Non-pigmented ciliary epithelial cell (primary cell): ENCODE measurements around the gene RBMY1B.
"Not testable (repeated sequence)": the region's sequence is repeated elsewhere in the genome, so short reads cannot be mapped to it uniquely, and the experiment has no call there.

Experiments
- DNase-seq: peaks from one replicate; pipeline ENCODE4 v3.0.0-alpha.2; 2010; ENCODE audit warnings: low read depth

The RBMY1B gene

GRCh38 chrY:21511038-21511437 is at the start of gene RBMY1B:
TSS of gene RBMY1B (plus strand) at chrY:21511338. CDS start at chrY:21513351, 2,013 bp downstream.
- not testable (repeated sequence) for DNase-seq

- DNase-seq, result not testable (repeated sequence)
These were observed 48.2 kb upstream of the RBMY1B start for GRCh38 chrY:21462915-21463314.

GRCh38 chrY:21482967-21483366 is 28.2 kb upstream of the RBMY1B start:
- no peak for DNase-seq

- not testable (repeated sequence) for DNase-seq
These were observed 23.4 kb downstream of the RBMY1B start, which contains the start of gene RBMY1A1 for GRCh38 chrY:21534579-21534978. TSS of gene RBMY1A1 (plus strand) at chrY:21534879. CDS start at chrY:21536892, 2,013 bp downstream.

GRCh38 chrY:21559316-21559984 is 48.3 kb downstream of the RBMY1B start:
- DNase-seq, result not testable (repeated sequence)
